Neural progenitor cell (in vitro differentiated cells): ENCODE measurements around the gene FOXC2.

ENCODE experiments used
- EZH2 ChIP-seq: fragments of 200-600 bp; sonication (generic); IDR thresholded peaks from 2 replicates; pipeline ENCODE4 v1.6.1; 2017; ENCODE audit warnings: antibody characterized with exemption, mild to moderate bottlenecking, moderate library complexity
- EZH2phosphoT487 ChIP-seq: fragments of 200-600 bp; sonication (generic); IDR thresholded peaks from 2 replicates; pipeline ENCODE4 v1.6.1; 2017; ENCODE audit warnings: antibody characterized with exemption
- TF ChIP-seq, protein P1 (sequence below): fragments of 200-600 bp; sonication (generic); IDR thresholded peaks from 2 replicates; pipeline ENCODE4 v1.5.1; 2017; ENCODE audit warnings: antibody characterized with exemption, mild to moderate bottlenecking

DNA sequence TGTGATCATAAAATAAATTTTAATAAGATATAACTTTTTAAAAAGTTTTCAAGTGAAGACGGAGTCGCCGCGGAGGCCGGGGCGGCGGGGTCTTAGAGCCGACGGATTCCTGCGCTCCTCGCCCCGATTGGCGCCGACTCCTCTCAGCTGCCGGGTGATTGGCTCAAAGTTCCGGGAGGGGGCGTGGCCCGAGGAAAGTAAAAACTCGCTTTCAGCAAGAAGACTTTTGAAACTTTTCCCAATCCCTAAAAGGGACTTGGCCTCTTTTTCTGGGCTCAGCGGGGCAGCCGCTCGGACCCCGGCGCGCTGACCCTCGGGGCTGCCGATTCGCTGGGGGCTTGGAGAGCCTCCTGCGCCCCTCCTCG is at the start of gene FOXC2:
- TF ChIP-seq, protein P1, sequence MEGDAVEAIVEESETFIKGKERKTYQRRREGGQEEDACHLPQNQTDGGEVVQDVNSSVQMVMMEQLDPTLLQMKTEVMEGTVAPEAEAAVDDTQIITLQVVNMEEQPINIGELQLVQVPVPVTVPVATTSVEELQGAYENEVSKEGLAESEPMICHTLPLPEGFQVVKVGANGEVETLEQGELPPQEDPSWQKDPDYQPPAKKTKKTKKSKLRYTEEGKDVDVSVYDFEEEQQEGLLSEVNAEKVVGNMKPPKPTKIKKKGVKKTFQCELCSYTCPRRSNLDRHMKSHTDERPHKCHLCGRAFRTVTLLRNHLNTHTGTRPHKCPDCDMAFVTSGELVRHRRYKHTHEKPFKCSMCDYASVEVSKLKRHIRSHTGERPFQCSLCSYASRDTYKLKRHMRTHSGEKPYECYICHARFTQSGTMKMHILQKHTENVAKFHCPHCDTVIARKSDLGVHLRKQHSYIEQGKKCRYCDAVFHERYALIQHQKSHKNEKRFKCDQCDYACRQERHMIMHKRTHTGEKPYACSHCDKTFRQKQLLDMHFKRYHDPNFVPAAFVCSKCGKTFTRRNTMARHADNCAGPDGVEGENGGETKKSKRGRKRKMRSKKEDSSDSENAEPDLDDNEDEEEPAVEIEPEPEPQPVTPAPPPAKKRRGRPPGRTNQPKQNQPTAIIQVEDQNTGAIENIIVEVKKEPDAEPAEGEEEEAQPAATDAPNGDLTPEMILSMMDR = no peak
- no peak for TF ChIP-seq EZH2phosphoT487
- TF ChIP-seq EZH2 = no peak
